ENCODE results near the gene GZMM. TPM values are rescaled to one million over a fixed set of nuclear protein-coding genes. Genes with fewer than 3 reads are reported as not detected.

GZMM gene
- total RNA-seq, 2 experiments from 2014 or later, result 41.6 to 46.3 TPM

- Histone ChIP-seq H3K36me3 (ENCODE audit: insufficient read depth, low read length) (peaks cover 55% of the 10 kb centered on the region), H3K27ac (ENCODE audit: low read depth in 1 of 2, low read length in 2 of 2) (no peak overlapping the region), H3K4me1 (ENCODE audit: insufficient read depth, low read length) (peaks cover 25% of the 10 kb centered on the region), H3K9me3 (ENCODE audit: control insufficient read depth in 1 of 2, insufficient read depth in 1 of 2, low read length in 2 of 2) (no peaks in the 10 kb centered on the region), H3K4me3 (ENCODE audit: low read length) (no peak overlapping the region), H3K27me3 (ENCODE audit: control insufficient read depth in 1 of 2, insufficient read depth in 2 of 2, low read length in 2 of 2) (no peaks in the 10 kb centered on the region)
- H3K27me3 Mint-ChIP-seq, result no peaks in the 10 kb centered on the region
- ATAC-seq (ENCODE audit: poor library complexity), result no peak
- DNase-seq, result no peak
- ChIA-PET CTCF (no interaction called here), POLR2A (no interaction called here)
- intact Hi-C loops (cut with DNase I, micrococcal nuclease), result no loop called here
- H3K9me3 Mint-ChIP-seq, result no peaks in the 10 kb centered on the region
- no peak overlapping the region for H3K27ac Mint-ChIP-seq
- TF ChIP-seq, protein P1, sequence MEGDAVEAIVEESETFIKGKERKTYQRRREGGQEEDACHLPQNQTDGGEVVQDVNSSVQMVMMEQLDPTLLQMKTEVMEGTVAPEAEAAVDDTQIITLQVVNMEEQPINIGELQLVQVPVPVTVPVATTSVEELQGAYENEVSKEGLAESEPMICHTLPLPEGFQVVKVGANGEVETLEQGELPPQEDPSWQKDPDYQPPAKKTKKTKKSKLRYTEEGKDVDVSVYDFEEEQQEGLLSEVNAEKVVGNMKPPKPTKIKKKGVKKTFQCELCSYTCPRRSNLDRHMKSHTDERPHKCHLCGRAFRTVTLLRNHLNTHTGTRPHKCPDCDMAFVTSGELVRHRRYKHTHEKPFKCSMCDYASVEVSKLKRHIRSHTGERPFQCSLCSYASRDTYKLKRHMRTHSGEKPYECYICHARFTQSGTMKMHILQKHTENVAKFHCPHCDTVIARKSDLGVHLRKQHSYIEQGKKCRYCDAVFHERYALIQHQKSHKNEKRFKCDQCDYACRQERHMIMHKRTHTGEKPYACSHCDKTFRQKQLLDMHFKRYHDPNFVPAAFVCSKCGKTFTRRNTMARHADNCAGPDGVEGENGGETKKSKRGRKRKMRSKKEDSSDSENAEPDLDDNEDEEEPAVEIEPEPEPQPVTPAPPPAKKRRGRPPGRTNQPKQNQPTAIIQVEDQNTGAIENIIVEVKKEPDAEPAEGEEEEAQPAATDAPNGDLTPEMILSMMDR (IDR thresholded peaks at IDR 0.05), result no peak
- H3K4me3 Mint-ChIP-seq, result no peak overlapping the region
- peaks cover 8% of the 10 kb centered on the region for H3K4me1 Mint-ChIP-seq (ENCODE audit: low read depth)
- peaks cover 19% of the 10 kb centered on the region for H3K36me3 Mint-ChIP-seq (ENCODE audit: low read depth)
Observed at GRCh38 chr19:538641-539428, 5.0 kb upstream of the GZMM start.

GRCh38 chr19:539429-540030, 4.3 kb upstream of the GZMM start:
- Histone ChIP-seq H3K4me1 (ENCODE audit: insufficient read depth, low read length) (peaks cover 26% of the 10 kb centered on the region), H3K27ac (ENCODE audit: low read depth in 1 of 2, low read length in 2 of 2) (no peak overlapping the region), H3K27me3 (ENCODE audit: control insufficient read depth in 1 of 2, insufficient read depth in 2 of 2, low read length in 2 of 2) (no peaks in the 10 kb centered on the region), H3K9me3 (ENCODE audit: control insufficient read depth in 1 of 2, insufficient read depth in 1 of 2, low read length in 2 of 2) (no peaks in the 10 kb centered on the region), H3K36me3 (ENCODE audit: insufficient read depth, low read length) (peaks cover 55% of the 10 kb centered on the region), H3K4me3 (ENCODE audit: low read length) (no peak overlapping the region)
- DNase-seq (no peak), ATAC-seq (ENCODE audit: poor library complexity) (no peak)
- intact Hi-C loops (cut with DNase I, micrococcal nuclease), result no loop called here
- H3K4me1 Mint-ChIP-seq (ENCODE audit: low read depth), result peaks cover 15% of the 10 kb centered on the region
- no peaks in the 10 kb centered on the region for H3K9me3 Mint-ChIP-seq
- H3K27me3 Mint-ChIP-seq, result no peaks in the 10 kb centered on the region
- no peak overlapping the region for H3K4me3 Mint-ChIP-seq
- peaks cover 21% of the 10 kb centered on the region for H3K36me3 Mint-ChIP-seq (ENCODE audit: low read depth)
- ChIA-PET POLR2A (no interaction called here), CTCF (no interaction called here)
- no peak overlapping the region for H3K27ac Mint-ChIP-seq
- TF ChIP-seq, protein P1 (IDR thresholded peaks at IDR 0.05), result no peak

GRCh38 chr19:540867-541637, 2.8 kb upstream of the GZMM start:
- no peak overlapping the region for H3K4me3 Mint-ChIP-seq
- Histone ChIP-seq H3K4me1 (ENCODE audit: insufficient read depth, low read length) (peaks cover 25% of the 10 kb centered on the region), H3K27ac (ENCODE audit: low read depth in 1 of 2, low read length in 2 of 2) (no peak overlapping the region), H3K9me3 (ENCODE audit: control insufficient read depth in 1 of 2, insufficient read depth in 1 of 2, low read length in 2 of 2) (no peaks in the 10 kb centered on the region), H3K36me3 (ENCODE audit: insufficient read depth, low read length) (peaks cover 44% of the 10 kb centered on the region), H3K4me3 (ENCODE audit: low read length) (no peak overlapping the region), H3K27me3 (ENCODE audit: control insufficient read depth in 1 of 2, insufficient read depth in 2 of 2, low read length in 2 of 2) (no peaks in the 10 kb centered on the region)
- peaks cover 23% of the 10 kb centered on the region for H3K4me1 Mint-ChIP-seq (ENCODE audit: low read depth)
- H3K27me3 Mint-ChIP-seq, result no peaks in the 10 kb centered on the region
- ChIA-PET POLR2A (no interaction called here), CTCF (interaction anchor here (0.6 kb wide), 1 partner anchor 30 kb away, joined by 3 read pairs; no protein-coding TSS in a partner anchor)
- TF ChIP-seq, protein P1 (IDR thresholded peaks at IDR 0.05), result no peak
- H3K27ac Mint-ChIP-seq, result no peak overlapping the region
- peak in 1 of 14 experiments; percentile 36 for DNase-seq
- peaks cover 21% of the 10 kb centered on the region for H3K36me3 Mint-ChIP-seq (ENCODE audit: low read depth)
- no peaks in the 10 kb centered on the region for H3K9me3 Mint-ChIP-seq
- intact Hi-C loops (cut with DNase I, micrococcal nuclease), result no loop called here
- ATAC-seq (ENCODE audit: poor library complexity), result no peak

Data from CD4-positive, alpha-beta T cell (primary cell).